K562 (cell line): ENCODE results near the gene OR2C1. TPM values are rescaled to one million over a fixed set of nuclear protein-coding genes. Genes with fewer than 3 reads are reported as not detected.

ENCODE experiments used
- BRCA1 ChIP-seq, 2 experiments: fragments of 450-650 bp in 1 of 2; sonication (generic) in 1 of 2; formaldehyde crosslinking in 1 of 2; IDR thresholded peaks; 2 replicates each; pipeline versions ENCODE4 v1.5.0 to v1.6.1; 2017 to 2020; ENCODE audit warnings: mild to moderate bottlenecking in 1 of 2, missing genetic modification reagents in 1 of 2
- HSF4 ChIP-seq: fragments of 250-450 bp; sonication (Bioruptor Pico); IDR thresholded peaks from 2 replicates; pipeline ENCODE4 v2.1.2; 2022; ENCODE audit warnings: mild to moderate bottlenecking, moderate library complexity, borderline replicate concordance
- MAZ ChIP-seq, 2 experiments: fragments of 450-650 bp in 1 of 2; sonication (generic) in 1 of 2; formaldehyde crosslinking; IDR thresholded peaks in 1 of 2; conservative IDR thresholded peaks in 1 of 2; 2 replicates each; pipeline versions ENCODE4 v1.4.0 to v1.5.0; 2020; ENCODE audit warnings: mild to moderate bottlenecking in 1 of 2, missing genetic modification reagents in 1 of 2
- MEF2D ChIP-seq: conservative IDR thresholded peaks from 2 replicates; pipeline ENCODE4 v1.6.1; 2016; ENCODE audit warnings: low read depth, missing genetic modification characterization, missing compliant biosample characterization
- SIN3B ChIP-seq: fragments of 450-650 bp; IDR thresholded peaks from 2 replicates; pipeline ENCODE4 v1.6.1; 2017; ENCODE audit warnings: low read depth, mild to moderate bottlenecking, moderate library complexity
- SLC30A9 ChIP-seq: fragments of 250-450 bp; sonication (Bioruptor Pico); IDR thresholded peaks from 2 replicates; pipeline ENCODE4 v1.8.0; 2022; ENCODE audit warnings: mild to moderate bottlenecking, moderate library complexity
- SREBF2 ChIP-seq: sonication (generic); formaldehyde crosslinking; IDR thresholded peaks from 2 replicates; pipeline ENCODE4 v1.4.0; 2020; ENCODE audit warnings: mild to moderate bottlenecking, missing genetic modification reagents
- SRSF1 ChIP-seq: fragments of 200-400 bp; formaldehyde crosslinking; IDR thresholded peaks from 2 replicates; pipeline ENCODE4 v1.6.1; 2017; ENCODE audit warnings: mild to moderate bottlenecking, low read depth, low read length, moderate library complexity
- STAT5A ChIP-seq: IDR thresholded peaks from 2 replicates; pipeline ENCODE4 v1.6.1; 2012; ENCODE audit warnings: low read length, inconsistent platforms, borderline replicate concordance
- TRIM24 ChIP-seq, 2 experiments: fragments of 450-650 bp; IDR thresholded peaks; 2 replicates each; pipeline ENCODE4 v1.6.1; 2016
- U2AF2 ChIP-seq: fragments of 200-400 bp; formaldehyde crosslinking; optimal IDR thresholded peaks from 2 replicates; pipeline ENCODE3; 2017; ENCODE audit warnings: low read depth, mild to moderate bottlenecking, low read length
- ZBTB1 ChIP-seq: sonication (generic); formaldehyde crosslinking; IDR thresholded peaks from 2 replicates; pipeline ENCODE4 v1.8.1; 2023; ENCODE audit warnings: missing genetic modification reagents, low read depth, mild to moderate bottlenecking, borderline replicate concordance
- ZNF12 ChIP-seq: sonication (generic); formaldehyde crosslinking; IDR thresholded peaks from 2 replicates; pipeline ENCODE4 v1.4.0; 2020; ENCODE audit warnings: mild to moderate bottlenecking, missing genetic modification reagents
- ZNF143 ChIP-seq: sonication (generic); formaldehyde crosslinking; IDR thresholded peaks from 2 replicates; pipeline ENCODE4 v1.9.0; 2022; ENCODE audit warnings: mild to moderate bottlenecking, missing genetic modification reagents
- ZNF212 ChIP-seq: fragments of 450-650 bp; formaldehyde crosslinking; IDR thresholded peaks from 2 replicates; pipeline ENCODE4 v1.4.0; 2020; ENCODE audit warnings: mild to moderate bottlenecking
- ZNF224 ChIP-seq: sonication (generic); formaldehyde crosslinking; IDR thresholded peaks from 2 replicates; pipeline ENCODE4 v1.8.0; 2022; ENCODE audit warnings: mild to moderate bottlenecking, missing genetic modification reagents
- ZNF354B ChIP-seq: fragments of 250-450 bp; sonication (Bioruptor Pico); IDR thresholded peaks from 2 replicates; pipeline ENCODE4 v1.4.0; 2020
- polyA plus RNA-seq, 8 experiments: library from polyadenylated mRNA; depleted of rRNA in 4 of 8; stranded (reverse) in 5 of 8; unstranded in 3 of 8; fragments of >200 nt; fragmentation: Nextera tagmentation in 2 of 8; fragmentation: Illumina TruSeq in 1 of 8; extraction: Ambion mirVana in 2 of 8; extraction: Trizol in 1 of 8; gene quantifications; 2 replicates each; pipeline versions ENCODE4 v1.2.1 to v1.2.3, GENCODE V29; 2011 to 2014; ENCODE audit warnings: inconsistent platforms in 1 of 8, missing spikeins in 1 of 8
- total RNA-seq, 7 experiments: library from RNA; depleted of rRNA in 6 of 7; stranded (reverse); fragments of >200 nt in 6 of 7; fragmentation: Illumina TruSeq in 2 of 7; extraction: Trizol in 2 of 7; gene quantifications; 2 replicates each; pipeline versions ENCODE4 v1.2.1 to v1.2.3, GENCODE V29; 2011 to 2021; ENCODE audit warnings: low replicate concordance in 1 of 7
- TF ChIP-seq, protein P1 (sequence below): sonication (generic); IDR thresholded peaks from 2 replicates; pipeline ENCODE4 v1.6.1; 2016
- TF ChIP-seq, protein P2 (sequence below): sonication (generic); formaldehyde crosslinking; IDR thresholded peaks from 2 replicates; pipeline ENCODE4 v1.8.0; 2023; ENCODE audit warnings: mild to moderate bottlenecking, missing genetic modification reagents
- TF ChIP-seq, protein P3 (sequence below): fragments of 200-400 bp; formaldehyde crosslinking; IDR thresholded peaks from 2 replicates; pipeline ENCODE4 v1.6.1; 2017; ENCODE audit warnings: mild to moderate bottlenecking, low read depth, low read length, moderate library complexity

The OR2C1 gene
- total and polyA plus RNA-seq, 9 of the 15 experiments (the other 6 are each of a cell fraction or from before 2014, with no cell fraction given), result not detected

DNA sequence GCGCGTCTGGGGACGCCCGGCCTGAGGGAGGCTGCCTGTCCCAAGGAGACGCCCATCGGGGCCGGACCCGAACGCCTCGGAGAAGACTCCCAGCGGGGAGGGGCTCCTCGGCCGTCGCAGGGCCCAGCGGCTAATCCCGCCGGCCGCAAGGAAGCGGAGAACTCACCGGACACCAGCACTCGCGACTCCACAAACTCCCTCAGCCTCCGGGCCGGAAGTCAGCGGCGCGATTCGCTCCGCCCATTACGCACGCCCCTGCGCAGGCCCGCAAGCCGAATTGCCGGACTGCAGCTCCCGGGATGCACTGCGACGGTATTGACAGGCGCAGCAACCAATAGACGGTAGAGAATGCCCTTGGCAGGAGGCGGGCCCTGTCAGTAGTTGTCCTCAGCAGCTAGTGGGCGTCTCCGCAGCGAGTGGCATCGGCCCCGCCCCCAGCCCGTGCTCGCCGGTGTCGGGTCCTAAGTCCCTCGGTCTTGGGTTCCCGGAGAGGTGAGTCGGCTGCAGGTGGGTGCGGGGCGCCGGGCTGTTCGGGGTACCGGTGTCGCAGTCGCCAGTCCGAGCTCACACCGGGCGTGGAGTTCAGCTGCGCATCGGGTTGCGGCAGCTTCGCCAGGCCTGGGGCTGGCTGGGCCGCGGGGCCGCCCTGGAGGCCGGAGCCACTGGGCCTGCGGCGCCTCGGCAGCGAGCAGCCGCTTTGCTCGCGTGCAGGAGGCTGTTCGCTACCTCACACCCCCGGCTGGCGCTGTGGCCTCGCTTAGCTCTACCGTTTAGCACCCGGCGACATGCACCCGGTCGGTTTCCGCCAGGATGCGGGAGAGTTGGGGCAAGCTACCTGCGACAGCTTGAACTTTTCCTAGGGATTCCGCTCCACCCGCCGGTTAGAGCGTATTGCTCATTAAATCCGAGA is 45.3 kb downstream of the OR2C1 start, which contains the start of the genes ZNF174 and ZSCAN32 (continued):
- no peak for TF ChIP-seq HSF4 (CRISPR knock-in tag)
- TF ChIP-seq, protein P1, sequence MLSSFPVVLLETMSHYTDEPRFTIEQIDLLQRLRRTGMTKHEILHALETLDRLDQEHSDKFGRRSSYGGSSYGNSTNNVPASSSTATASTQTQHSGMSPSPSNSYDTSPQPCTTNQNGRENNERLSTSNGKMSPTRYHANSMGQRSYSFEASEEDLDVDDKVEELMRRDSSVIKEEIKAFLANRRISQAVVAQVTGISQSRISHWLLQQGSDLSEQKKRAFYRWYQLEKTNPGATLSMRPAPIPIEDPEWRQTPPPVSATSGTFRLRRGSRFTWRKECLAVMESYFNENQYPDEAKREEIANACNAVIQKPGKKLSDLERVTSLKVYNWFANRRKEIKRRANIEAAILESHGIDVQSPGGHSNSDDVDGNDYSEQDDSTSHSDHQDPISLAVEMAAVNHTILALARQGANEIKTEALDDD, result no peak
- TF ChIP-seq ZNF212 (CRISPR knock-in tag), result no peak
- peak; percentile 66; the same call in 1 of the 2 replicates for TF ChIP-seq ZBTB1
- TF ChIP-seq MAZ (CRISPR knock-in tag; conservative IDR thresholded peaks at IDR 0.05 in 1 of 2, IDR thresholded peaks at IDR 0.05 in 1 of 2), result peak; percentile 76 to 93
- TF ChIP-seq U2AF2, result no peak
- no peak for TF ChIP-seq STAT5A
- TF ChIP-seq ZNF224 (CRISPR knock-in tag), result no peak
- no peak for TF ChIP-seq MEF2D
- TF ChIP-seq SREBF2 (CRISPR knock-in tag), result no peak
- no peak for TF ChIP-seq BRCA1 (IDR thresholded peaks at IDR 0.05)
- no peak for TF ChIP-seq BRCA1 (CRISPR knock-in tag; IDR thresholded peaks at IDR 0.05)
- TF ChIP-seq TRIM24 (IDR thresholded peaks at IDR 0.05), result no peak
- TF ChIP-seq ZNF12 (CRISPR knock-in tag), result no peak
- TF ChIP-seq, protein P2, sequence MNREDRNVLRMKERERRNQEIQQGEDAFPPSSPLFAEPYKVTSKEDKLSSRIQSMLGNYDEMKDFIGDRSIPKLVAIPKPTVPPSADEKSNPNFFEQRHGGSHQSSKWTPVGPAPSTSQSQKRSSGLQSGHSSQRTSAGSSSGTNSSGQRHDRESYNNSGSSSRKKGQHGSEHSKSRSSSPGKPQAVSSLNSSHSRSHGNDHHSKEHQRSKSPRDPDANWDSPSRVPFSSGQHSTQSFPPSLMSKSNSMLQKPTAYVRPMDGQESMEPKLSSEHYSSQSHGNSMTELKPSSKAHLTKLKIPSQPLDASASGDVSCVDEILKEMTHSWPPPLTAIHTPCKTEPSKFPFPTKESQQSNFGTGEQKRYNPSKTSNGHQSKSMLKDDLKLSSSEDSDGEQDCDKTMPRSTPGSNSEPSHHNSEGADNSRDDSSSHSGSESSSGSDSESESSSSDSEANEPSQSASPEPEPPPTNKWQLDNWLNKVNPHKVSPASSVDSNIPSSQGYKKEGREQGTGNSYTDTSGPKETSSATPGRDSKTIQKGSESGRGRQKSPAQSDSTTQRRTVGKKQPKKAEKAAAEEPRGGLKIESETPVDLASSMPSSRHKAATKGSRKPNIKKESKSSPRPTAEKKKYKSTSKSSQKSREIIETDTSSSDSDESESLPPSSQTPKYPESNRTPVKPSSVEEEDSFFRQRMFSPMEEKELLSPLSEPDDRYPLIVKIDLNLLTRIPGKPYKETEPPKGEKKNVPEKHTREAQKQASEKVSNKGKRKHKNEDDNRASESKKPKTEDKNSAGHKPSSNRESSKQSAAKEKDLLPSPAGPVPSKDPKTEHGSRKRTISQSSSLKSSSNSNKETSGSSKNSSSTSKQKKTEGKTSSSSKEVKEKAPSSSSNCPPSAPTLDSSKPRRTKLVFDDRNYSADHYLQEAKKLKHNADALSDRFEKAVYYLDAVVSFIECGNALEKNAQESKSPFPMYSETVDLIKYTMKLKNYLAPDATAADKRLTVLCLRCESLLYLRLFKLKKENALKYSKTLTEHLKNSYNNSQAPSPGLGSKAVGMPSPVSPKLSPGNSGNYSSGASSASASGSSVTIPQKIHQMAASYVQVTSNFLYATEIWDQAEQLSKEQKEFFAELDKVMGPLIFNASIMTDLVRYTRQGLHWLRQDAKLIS (CRISPR knock-in tag), result no peak; the same call in 1 of the 2 replicates
- TF ChIP-seq SIN3B, result peak; percentile 68; the same call in 1 of the 2 replicates
- no peak for TF ChIP-seq SLC30A9 (CRISPR knock-in tag)
- TF ChIP-seq, protein P3, sequence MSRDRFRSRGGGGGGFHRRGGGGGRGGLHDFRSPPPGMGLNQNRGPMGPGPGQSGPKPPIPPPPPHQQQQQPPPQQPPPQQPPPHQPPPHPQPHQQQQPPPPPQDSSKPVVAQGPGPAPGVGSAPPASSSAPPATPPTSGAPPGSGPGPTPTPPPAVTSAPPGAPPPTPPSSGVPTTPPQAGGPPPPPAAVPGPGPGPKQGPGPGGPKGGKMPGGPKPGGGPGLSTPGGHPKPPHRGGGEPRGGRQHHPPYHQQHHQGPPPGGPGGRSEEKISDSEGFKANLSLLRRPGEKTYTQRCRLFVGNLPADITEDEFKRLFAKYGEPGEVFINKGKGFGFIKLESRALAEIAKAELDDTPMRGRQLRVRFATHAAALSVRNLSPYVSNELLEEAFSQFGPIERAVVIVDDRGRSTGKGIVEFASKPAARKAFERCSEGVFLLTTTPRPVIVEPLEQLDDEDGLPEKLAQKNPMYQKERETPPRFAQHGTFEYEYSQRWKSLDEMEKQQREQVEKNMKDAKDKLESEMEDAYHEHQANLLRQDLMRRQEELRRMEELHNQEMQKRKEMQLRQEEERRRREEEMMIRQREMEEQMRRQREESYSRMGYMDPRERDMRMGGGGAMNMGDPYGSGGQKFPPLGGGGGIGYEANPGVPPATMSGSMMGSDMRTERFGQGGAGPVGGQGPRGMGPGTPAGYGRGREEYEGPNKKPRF, result no peak
- TF ChIP-seq ZNF143 (CRISPR knock-in tag), result peak; percentile 92
- no peak for TF ChIP-seq ZNF354B (CRISPR knock-in tag)
- no peak; the same call in 1 of the 2 replicates for TF ChIP-seq SRSF1
